HUES6 (cell line): Measurements from ENCODE around the gene ADAM22.
A peak's percentile ranks its signal among the peaks of the same experiment; 100 is the strongest.
"Not testable (repeated sequence)": the region's sequence is repeated elsewhere in the genome, so short reads cannot be mapped to it uniquely, and the experiment has no call there.

Experiments
- H3K27ac ChIP-seq: 2 replicates; pipeline ENCODE4 v1.7.0; 2013; ENCODE audit warnings: low read depth, mild to moderate bottlenecking, low read length, inconsistent platforms
- H3K27me3 ChIP-seq: 2 replicates; pipeline ENCODE4 v1.6.1; 2013; ENCODE audit warnings: low read length; ENCODE audit not compliant: control insufficient read depth, insufficient read depth
- H3K36me3 ChIP-seq: 2 replicates; pipeline ENCODE4 v1.6.1; 2013; ENCODE audit warnings: low read length; ENCODE audit not compliant: control insufficient read depth, insufficient read depth
- H3K4me1 ChIP-seq: 2 replicates; pipeline ENCODE4 v1.6.1; 2013; ENCODE audit warnings: low read length; ENCODE audit not compliant: control insufficient read depth, insufficient read depth
- H3K4me3 ChIP-seq: 2 replicates; pipeline ENCODE4 v1.5.1; 2013; ENCODE audit warnings: low read depth, low read length
- H3K9ac ChIP-seq: one replicate; pipeline ENCODE4 v1.6.1; 2013; ENCODE audit warnings: mild to moderate bottlenecking, low read length
- H3K9me3 ChIP-seq: 2 replicates; pipeline ENCODE4 v1.6.1; 2013; ENCODE audit warnings: low read depth, low read length; ENCODE audit not compliant: control insufficient read depth, insufficient read depth

The ADAM22 gene

GRCh38 chr7:87922759-87923395, 11.2 kb upstream of the ADAM22 start:
- H3K27ac ChIP-seq, H3K9ac ChIP-seq, H3K9me3 ChIP-seq, H3K4me3 ChIP-seq, H3K27me3 ChIP-seq, H3K36me3 ChIP-seq: not testable (repeated sequence)
- H3K4me1 ChIP-seq = peaks cover 12% of the 10 kb centered on the region

GRCh38 chr7:87926581-87927461, 7.2 kb upstream of the ADAM22 start:
- no peaks in the 10 kb centered on the region for H3K9me3 ChIP-seq
- H3K36me3 ChIP-seq = no peaks in the 10 kb centered on the region
- no peak overlapping the region for H3K4me3 ChIP-seq
- H3K4me1 ChIP-seq = peaks cover 12% of the 10 kb centered on the region
- H3K9ac ChIP-seq = peak overlapping the region; percentile 36
- H3K27ac ChIP-seq = peak overlapping the region; percentile 5; the same call in 1 of the 2 replicates
- 0 out of 2 replicates have a peak, but pooled peaks cover 4% of the 10 kb centered on the region for H3K27me3 ChIP-seq

DNA sequence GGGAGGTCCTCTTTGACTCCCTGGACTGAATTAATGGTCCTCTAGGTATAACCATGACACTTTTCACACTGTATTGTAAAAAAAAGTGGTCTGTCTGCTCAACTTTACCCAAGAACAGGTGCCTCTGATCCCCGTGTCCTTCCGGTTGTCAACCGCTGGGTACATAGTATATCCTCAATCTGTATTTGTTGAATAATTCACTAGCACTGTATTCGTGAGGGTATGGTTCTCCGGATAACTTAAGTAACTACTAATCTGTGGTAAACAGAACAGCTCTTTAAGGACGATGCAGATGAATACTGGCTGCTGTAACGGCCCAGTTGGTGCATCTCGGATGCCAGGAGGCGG, 472 bp upstream of the ADAM22 start:
- Histone ChIP-seq H3K27me3 (peaks cover 19% of the 10 kb centered on the region), H3K9ac (peak overlapping the region; percentile 5), H3K9me3 (no peaks in the 10 kb centered on the region), H3K4me1 (peaks cover 8% of the 10 kb centered on the region; the same call in 1 of the 2 replicates), H3K36me3 (no peaks in the 10 kb centered on the region), H3K4me3 (peak overlapping the region; percentile 88), H3K27ac (no peak overlapping the region)

- peaks cover 8% of the 10 kb centered on the region; the same call in 1 of the 2 replicates for H3K4me1 ChIP-seq
- H3K36me3 ChIP-seq = no peaks in the 10 kb centered on the region
Measured at GRCh38 chr7:87934699-87935383, 790 bp downstream of the ADAM22 start.

DNA sequence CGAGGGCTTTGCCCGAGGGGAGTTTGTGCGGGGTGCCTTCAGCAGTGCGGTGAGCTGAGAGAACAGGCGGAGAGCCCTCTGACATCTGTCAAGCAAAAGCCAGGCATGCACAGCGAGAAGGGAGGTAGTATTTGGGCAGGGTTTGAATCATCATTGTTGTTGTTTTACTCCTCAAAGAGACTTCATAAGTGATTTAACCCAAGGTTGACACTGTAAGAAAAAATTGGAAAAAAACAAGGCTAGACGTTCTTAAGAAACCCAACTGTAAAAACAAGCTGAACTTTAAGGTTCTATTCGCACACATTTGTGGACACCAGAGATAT, 1.3 kb downstream of the ADAM22 start:
- Histone ChIP-seq H3K9ac (no peak overlapping the region), H3K9me3 (no peaks in the 10 kb centered on the region), H3K36me3 (no peaks in the 10 kb centered on the region), H3K27ac (no peak overlapping the region), H3K4me3 (peak overlapping the region; percentile 88), H3K27me3 (peaks cover 16% of the 10 kb centered on the region), H3K4me1 (peaks cover 8% of the 10 kb centered on the region; the same call in 1 of the 2 replicates)

More at GRCh38 chr7:87934699-87935383, 790 bp downstream of the ADAM22 start:
- Histone ChIP-seq H3K27me3 (peaks cover 19% of the 10 kb centered on the region), H3K9ac (peak overlapping the region; percentile 23), H3K27ac (no peak overlapping the region), H3K4me3 (peak overlapping the region; percentile 88), H3K9me3 (no peaks in the 10 kb centered on the region)

DNA sequence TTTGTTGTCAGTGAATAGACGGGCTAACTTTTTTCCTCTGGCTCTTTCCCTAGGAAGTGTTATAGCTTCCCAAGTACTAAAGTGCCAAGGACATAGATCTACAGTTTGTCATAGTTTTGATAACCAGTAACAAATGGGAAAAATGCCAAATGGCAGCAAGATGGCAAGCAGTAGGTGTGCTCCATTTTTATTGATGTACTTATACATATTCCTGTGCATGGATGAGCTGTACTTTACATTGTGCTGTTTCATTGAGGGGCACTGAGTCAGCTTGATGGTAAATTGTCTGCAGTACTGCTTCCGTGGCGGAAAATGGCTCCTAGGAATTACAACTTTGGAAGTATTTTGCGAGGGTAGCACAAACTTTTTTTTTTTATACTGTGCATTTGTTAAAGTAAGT, 7.1 kb downstream of the ADAM22 start:
- Histone ChIP-seq H3K27ac (no peak overlapping the region), H3K4me3 (no peak overlapping the region), H3K27me3 (no peaks in the 10 kb centered on the region), H3K4me1 (no peaks in the 10 kb centered on the region), H3K9me3 (no peaks in the 10 kb centered on the region), H3K9ac (no peak overlapping the region), H3K36me3 (no peaks in the 10 kb centered on the region)

DNA sequence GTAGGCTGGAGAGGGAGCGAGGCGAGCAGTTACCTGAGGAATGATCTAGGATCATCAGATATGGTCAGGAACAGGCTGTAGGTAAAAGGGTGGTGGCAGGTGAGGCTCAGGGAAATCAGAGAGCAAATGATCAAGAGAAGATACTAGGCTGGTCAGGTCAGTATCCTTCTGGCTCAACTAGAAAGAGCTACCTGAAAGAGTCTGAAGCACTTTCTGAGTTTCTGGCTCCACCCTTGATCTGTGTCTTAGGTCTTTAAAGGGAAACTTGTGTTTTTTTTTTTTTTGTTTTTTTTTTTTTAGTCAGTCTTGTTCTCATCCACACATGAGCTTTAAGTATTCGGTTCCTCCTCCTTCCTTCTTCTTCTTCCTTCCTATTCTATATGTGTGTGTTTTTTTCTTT, 10.5 kb downstream of the ADAM22 start:
- Histone ChIP-seq H3K4me3 (no peak overlapping the region), H3K9ac (no peak overlapping the region), H3K9me3 (no peaks in the 10 kb centered on the region), H3K36me3 (no peaks in the 10 kb centered on the region), H3K27me3 (no peaks in the 10 kb centered on the region), H3K27ac (no peak overlapping the region), H3K4me1 (no peaks in the 10 kb centered on the region)

GRCh38 chr7:87945926-87946325, 11.9 kb downstream of the ADAM22 start:
- H3K36me3 ChIP-seq, H3K9ac ChIP-seq, H3K27me3 ChIP-seq, H3K9me3 ChIP-seq, H3K4me3 ChIP-seq, H3K4me1 ChIP-seq, H3K27ac ChIP-seq: not testable (repeated sequence)

- Histone ChIP-seq H3K27ac (no peak overlapping the region), H3K9ac (no peak overlapping the region), H3K36me3 (no peaks in the 10 kb centered on the region), H3K9me3 (no peaks in the 10 kb centered on the region), H3K4me1 (no peaks in the 10 kb centered on the region), H3K4me3 (no peak overlapping the region), H3K27me3 (no peaks in the 10 kb centered on the region)
Measured at GRCh38 chr7:87948371-87948770, 14.3 kb downstream of the ADAM22 start.

GRCh38 chr7:87959336-87959735, 25.3 kb downstream of the ADAM22 start:
- Histone ChIP-seq H3K9me3 (peaks cover 11% of the 10 kb centered on the region), H3K9ac (no peak overlapping the region), H3K4me3 (no peak overlapping the region), H3K27ac (no peak overlapping the region), H3K27me3 (no peaks in the 10 kb centered on the region), H3K36me3 (no peaks in the 10 kb centered on the region), H3K4me1 (no peaks in the 10 kb centered on the region)

DNA sequence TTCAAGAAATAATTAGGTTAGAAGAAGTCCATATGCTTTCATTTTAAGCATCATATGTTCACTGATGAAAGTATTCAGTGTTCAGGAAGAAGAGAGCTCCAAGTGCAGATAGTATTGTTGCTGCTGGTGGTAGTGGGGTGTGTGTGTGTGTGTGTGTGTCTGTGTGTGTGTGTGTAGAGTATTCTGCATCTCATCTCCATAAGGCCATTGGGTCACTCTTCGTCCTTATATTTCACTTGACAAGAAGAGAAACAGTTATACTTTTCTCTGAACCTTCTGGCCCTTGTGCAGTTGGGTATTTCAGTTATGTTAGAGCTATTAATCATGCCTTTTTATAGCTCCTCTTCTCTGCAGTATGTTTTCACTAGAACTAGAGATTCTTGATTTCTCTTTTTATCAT, 26.2 kb downstream of the ADAM22 start:
- H3K27me3 ChIP-seq = no peaks in the 10 kb centered on the region
- no peak overlapping the region for H3K27ac ChIP-seq

More for the DNA sequence above, 26.2 kb downstream of the ADAM22 start:
- Histone ChIP-seq H3K4me1 (no peaks in the 10 kb centered on the region), H3K4me3 (no peak overlapping the region), H3K9me3 (peaks cover 11% of the 10 kb centered on the region), H3K36me3 (no peaks in the 10 kb centered on the region), H3K9ac (no peak overlapping the region)
